ENCODE results near the gene TBCD.

Gene TBCD

DNA sequence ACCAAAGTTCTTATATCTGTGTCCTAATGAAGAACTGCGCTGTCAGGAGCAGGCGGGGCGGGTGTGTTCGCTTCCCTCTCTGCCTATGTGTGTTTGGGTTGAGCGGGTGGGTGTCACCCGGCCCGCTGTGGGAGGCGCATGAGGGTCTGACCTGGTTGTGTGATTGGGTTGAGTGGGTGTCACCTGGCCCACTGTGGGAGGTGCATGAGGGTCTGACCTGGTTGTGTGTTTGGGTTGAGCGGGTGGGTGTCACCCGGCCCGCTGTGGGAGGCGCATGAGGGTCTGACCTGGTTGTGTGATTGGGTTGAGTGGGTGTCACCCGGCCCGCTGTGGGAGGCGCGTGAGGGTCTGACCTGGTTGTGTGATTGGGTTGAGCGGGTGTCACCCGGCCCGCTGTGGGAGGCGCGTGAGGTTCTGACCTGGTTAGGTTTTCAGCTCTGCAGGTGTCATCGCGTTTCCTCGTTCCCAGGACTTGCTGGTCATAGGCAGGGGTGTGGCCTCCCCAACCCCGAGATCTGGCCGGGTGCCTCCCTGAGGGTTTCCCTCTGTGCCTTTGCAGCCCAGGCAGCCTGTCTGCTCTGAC is 157.5 kb downstream of the TBCD start:
- DNase-seq: no peak

DNA sequence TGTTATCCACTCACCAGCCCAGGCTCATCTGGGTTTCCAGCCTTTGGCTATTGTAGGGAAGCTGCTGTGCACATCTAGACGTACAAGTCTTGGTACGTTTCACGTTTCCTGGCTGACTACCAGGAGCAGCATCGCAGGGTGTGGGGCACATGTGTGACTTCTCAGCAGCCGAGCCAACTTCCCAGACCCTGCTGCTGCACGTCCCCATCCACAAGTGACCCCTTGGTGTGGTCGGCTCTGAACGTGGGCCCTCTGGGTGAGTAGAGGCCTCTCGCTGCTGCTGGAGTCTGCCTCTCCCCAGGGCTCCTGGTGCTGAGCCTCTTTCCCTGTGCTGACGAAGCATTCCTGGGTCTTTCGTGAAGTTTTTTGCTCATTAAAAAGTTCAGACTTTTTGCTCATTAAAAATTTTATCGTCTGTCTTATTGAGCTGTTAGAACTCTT is 158.2 kb downstream of the TBCD start:
- DNase-seq: no peak

- DNase-seq: no peak
These were observed 158.9 kb downstream of the TBCD start for GRCh38 chr17:82910770-82911169.

DNA sequence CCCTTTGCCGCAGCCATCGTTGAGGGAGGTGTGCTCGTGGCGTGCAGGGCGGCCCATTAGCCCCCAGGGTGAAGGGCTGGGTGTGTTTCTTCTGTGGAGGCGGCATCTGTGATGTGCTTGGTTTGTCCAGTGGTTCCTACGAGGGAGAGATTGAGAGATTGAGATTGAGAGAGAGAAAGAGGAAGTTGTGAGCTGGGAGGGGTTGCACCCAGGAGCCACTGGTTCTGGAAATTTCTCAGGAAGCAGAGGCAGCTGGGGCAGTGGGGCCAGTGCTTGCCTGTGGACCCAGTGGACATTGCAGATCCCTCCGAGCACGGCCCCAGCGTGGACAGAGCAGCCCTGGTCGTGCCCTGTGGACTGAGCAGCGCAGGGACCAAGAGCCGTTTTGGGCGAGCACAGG is 160.0 kb downstream of the TBCD start:
- DNase-seq: no peak

- no peak for DNase-seq
These were observed 160.7 kb downstream of the TBCD start for GRCh38 chr17:82912484-82913089.

GRCh38 chr17:82913304-82914043 is 161.6 kb downstream of the TBCD start:
- DNase-seq: no peak

DNA sequence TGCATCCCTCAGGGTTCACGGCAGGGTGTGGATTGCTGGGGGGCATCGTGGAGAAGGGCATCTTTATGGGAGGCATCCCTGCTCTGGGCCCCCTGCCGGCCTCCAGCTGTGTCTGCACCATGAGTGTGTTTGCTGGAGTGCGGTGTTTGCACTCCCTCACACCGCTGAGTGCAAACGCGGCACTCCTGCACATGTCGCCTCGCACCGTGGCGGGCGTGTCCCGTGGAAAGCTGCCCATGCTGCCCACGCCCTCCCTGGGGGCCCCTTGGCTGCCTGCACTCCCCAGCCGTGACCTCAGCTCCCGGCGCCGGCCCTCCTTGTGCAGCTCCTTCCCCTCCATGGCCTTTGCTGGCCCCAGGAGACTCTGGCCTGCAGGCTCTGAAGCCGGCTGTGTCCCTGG is 162.5 kb downstream of the TBCD start:
- no peak for DNase-seq

DNA sequence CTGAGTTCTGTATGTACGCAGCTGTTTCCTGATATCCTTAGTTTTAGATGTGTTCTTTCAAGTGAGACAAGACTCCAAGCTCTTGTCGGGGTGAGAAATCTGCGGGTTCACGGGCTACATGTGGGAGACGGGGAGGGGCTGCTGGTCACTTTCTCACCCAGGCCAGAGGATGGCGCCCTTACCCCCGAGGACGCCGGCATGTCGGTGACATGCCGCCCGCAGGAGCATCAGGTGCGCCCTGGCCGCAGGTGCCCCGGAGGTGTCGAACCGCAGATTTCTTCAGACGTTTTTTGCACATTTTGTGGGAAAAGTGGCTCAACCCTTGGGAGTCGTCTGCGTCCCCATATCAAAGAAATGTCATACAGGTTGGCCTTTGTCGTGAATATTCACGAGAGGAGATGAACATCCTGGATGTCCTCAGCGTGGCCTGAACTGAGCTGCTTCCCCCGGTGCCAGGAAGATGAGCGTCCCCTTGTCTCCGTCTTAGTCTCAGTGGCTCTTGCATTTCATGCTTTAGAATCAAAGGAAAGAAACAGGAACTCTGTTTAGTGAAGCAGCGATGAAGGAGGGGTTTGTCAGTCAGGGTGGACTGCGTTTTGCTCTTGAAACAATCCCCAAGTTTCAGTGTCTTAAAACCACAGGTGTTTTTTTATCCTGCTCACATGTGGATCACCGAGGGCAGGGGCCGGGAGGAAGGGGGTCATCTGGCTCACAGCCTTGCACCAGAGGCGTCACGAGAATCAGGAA is 163.3 kb downstream of the TBCD start:
- DNase-seq: no peak

- DNase-seq: no peak
These were observed 163.8 kb downstream of the TBCD start for GRCh38 chr17:82915757-82916027.

- DNase-seq: no peak
These were observed 166.0 kb downstream of the TBCD start for GRCh38 chr17:82917699-82918345.

DNA sequence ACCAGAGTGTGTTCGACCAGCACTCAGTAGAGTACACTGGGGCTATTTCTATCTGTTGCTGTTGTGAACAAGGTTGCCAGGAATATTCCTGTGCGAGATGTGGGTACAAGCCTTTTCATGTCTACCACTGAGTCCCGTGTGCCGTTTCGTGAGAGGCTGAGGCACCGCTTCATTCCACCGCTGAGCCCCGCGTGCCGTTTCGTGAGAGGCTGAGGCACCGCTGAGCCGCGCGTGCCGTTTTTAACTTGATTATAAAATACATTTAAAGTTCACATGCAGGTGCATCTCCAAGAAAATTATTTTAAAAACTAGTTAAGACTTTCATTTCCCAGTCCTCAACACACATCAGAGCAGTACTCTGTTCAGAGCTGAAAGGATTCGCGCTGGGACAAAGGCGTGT is 166.6 kb downstream of the TBCD start:
- DNase-seq: no peak

DNA sequence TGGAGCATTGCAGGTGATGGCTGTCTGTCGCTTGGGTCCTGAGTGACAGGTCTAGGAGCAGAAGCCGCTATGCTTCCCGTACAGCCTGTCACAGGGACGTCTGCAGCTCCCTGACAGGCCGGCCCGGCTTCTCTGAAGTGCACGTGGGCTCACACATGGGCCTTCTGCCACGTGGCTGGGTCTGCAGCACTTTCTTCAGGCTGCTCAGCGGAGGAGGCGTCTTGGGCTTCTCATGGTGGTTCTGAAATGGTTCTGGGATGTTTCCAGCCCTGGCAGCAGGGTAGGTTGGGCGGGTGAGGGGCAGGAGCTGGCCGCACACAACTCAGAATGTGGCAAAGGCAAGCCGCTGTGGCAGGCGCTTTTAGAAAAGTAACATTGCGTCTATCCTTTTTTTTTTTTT is 168.3 kb downstream of the TBCD start:
- DNase-seq: no peak

DNA sequence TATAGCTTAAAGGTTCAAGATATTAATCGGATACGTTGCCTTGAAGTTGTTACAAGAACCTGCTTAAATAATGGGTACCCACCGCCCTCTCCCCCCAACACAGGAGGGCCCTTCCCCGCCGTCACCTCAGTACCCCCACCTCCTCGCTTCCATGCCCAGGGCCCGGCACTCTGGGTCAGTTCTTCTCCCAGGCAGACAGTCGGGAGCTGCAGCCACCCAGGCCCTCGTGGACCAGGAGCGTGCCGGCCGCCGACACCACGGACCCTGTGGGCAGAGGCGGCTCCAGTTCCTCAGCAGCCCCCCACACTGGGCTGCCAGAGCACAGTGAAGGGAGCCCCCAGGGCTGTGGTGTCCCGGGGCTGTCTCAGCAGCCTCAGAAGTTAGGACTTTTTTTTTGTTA is 168.8 kb downstream of the TBCD start:
- DNase-seq: no peak

GRCh38 chr17:82921426-82921825 is 169.6 kb downstream of the TBCD start:
- no peak for DNase-seq

GRCh38 chr17:82922646-82923045 is 170.8 kb downstream of the TBCD start:
- no peak for DNase-seq

- peak in 1 of 2 experiments; percentile 24 for DNase-seq
These were observed 171.7 kb downstream of the TBCD start for GRCh38 chr17:82923366-82924113.

DNA sequence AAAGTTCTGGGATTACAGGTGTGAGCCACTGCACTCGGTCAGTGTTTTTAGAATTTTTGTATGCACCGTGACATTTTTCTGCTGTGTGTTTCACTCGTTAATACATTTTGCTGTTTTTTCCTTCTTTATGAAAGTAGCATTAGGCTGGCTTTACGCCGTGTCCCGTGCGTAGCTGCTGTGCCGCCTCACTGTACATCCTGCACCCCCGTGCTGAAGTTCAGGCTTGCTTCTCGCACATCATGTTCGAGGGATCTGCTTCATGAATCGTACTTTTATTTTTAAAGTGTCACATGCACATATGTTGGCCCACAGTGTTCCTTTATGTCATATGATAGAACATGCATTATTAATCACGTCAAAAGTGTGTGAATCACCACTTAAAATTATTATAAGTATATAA is 172.3 kb downstream of the TBCD start:
- no peak for DNase-seq

GRCh38 chr17:82924812-82925211 is 172.9 kb downstream of the TBCD start:
- no peak for DNase-seq

- DNase-seq: no peak
These were observed 173.5 kb downstream of the TBCD start for GRCh38 chr17:82925336-82925735.

DNA sequence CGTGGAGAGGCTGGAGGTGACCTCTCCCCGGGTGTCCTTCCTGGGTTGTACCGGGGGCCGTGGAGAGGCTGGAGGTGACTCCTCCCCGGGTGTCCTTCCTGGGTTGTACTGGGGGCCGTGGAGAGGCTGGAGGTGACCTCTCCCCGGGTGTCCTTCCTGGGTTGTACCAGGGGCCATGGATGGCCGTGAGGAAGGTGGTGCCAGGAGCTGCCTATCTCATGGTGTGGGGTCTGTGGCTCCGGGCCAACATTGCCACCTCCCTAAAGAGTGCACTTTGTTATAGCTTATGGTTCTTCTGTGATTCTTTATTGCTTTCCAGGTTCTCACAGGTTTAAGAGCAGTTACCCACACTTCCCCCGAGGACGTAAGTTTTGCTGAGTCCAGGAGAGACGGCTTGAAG is 174.2 kb downstream of the TBCD start:
- DNase-seq: no peak

DNA sequence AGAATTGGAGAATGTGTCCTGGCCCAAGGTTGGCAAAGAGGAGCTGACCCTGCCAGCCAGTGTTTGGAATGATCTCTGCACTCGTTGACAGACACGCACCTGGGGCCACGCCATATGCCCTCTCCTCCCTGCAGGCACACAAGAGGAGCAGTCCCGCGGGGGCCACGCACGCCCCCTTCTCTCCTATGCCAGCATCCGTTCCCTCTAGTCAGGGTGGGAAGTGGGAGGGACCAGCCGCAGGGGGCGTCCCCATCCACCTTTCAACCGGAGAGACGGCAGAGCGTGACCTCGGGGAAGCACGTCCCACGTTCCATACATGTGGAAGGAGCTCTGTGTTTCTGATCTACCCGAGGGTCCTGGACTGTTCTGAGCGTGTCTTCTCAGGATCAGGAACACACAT is 174.9 kb downstream of the TBCD start:
- DNase-seq: no peak

DNA sequence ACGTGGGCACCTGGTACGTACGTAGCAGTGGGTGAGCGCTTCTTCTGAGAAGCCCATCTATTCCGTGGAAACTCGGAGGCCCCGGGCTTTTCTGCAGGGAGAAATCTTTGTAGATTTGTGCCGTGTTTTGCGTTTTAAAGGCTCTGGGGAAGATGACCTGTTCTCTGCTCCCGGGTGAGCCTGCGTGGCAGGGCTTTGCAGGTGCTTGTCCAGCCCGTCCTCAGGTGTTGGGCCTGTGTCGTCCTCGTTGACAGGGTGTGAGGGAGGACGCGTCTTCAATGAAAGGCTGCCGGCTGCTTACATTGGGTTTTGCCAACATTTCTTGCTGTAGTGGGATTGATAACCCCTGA is 175.4 kb downstream of the TBCD start:
- no peak for DNase-seq

Data from NCI-H187 (cell line).